HCT116 (cell line): Measurements from ENCODE around the gene TUBA4A. TPM values are rescaled to one million over a fixed set of nuclear protein-coding genes. Genes with fewer than 3 reads are reported as not detected.

Source experiments
- ATAC-seq: fragments of 200-7000 bp; cut with Tn5 transposase; 2 replicates; pipeline ENCODE4 v1.9.1; 2020; ENCODE audit warnings: mild to moderate bottlenecking, moderate library complexity
- BruUV-seq: library from RNA; stranded (reverse); fragments of 400-500 nt; replicated peaks from 2 replicates; lab custom pipeline; 2021; lab: Mats Ljungman, UMichigan
- CTCF ChIA-PET: fragments of 300-600 bp; sonication (Branson Sonifier 250); formaldehyde crosslinking; loops from one replicate; lab custom pipeline; 2021; ENCODE audit warnings: antibody characterized with exemption; lab: Charles Lee
- POLR2A ChIA-PET: fragments of 300-600, 350-600 bp; sonication (Branson Sonifier 250); formaldehyde crosslinking; loops from one replicate; lab custom pipeline; 2021; ENCODE audit warnings: antibody characterized with exemption; lab: Charles Lee
- RAD21 ChIA-PET, 2 experiments: fragments of 300-600 bp; sonication (Branson Sonifier 250); formaldehyde crosslinking; loops; one replicate each; lab custom pipeline; 2023; ENCODE audit warnings: low total read pairs in 2 of 2; ENCODE audit not compliant: uncharacterized antibody in 2 of 2, unreplicated experiment in 2 of 2, low non-redundant PET in 1 of 2; lab: Charles Lee
- DNase-seq: peaks from one replicate; pipeline ENCODE4 v3.0.0-alpha.2; 2010; ENCODE audit warnings: low read depth, low spot score
- H2AFZ ChIP-seq: fragments of 200-600 bp; shearing (Covaris generic), sonication (generic); 2 replicates; pipeline ENCODE4 v1.6.1; 2017; ENCODE audit warnings: low read depth, mixed run types, mixed read lengths, antibody characterized with exemption, low read length; ENCODE audit not compliant: poor library complexity, severe bottlenecking
- H3K27ac ChIP-seq: 2 replicates; pipeline ENCODE4 v1.5.1; 2012; ENCODE audit warnings: low read depth, low read length
- H3K27me3 ChIP-seq: fragments of 200-600 bp; sonication (generic); 2 replicates; pipeline ENCODE4 v1.6.1; 2016; ENCODE audit warnings: mixed run types, low read length, mixed read lengths; ENCODE audit not compliant: insufficient read depth
- H3K36me3 ChIP-seq, 2 experiments: fragments of 200-500 bp in 1 of 2; fragments of 200-600 bp in 1 of 2; sonication (Bioruptor generic) in 1 of 2; sonication (generic) in 1 of 2; 2 replicates each; pipeline versions ENCODE4 v1.5.1 to v1.6.1; 2014 to 2016; ENCODE audit warnings: low read length in 2 of 2, inconsistent platforms in 1 of 2, mixed read lengths in 1 of 2, mixed run types in 1 of 2; ENCODE audit not compliant: insufficient read depth in 2 of 2, control insufficient read depth in 1 of 2
- H3K4me1 ChIP-seq, 2 experiments: fragments of 200-600 bp in 1 of 2; sonication (generic) in 1 of 2; 2 replicates each; pipeline versions ENCODE4 v1.5.1 to v1.6.1; 2012 to 2017; ENCODE audit warnings: low read length in 2 of 2, inconsistent platforms in 1 of 2, mild to moderate bottlenecking in 1 of 2, mixed read lengths in 1 of 2, mixed run types in 1 of 2, moderate library complexity in 1 of 2; ENCODE audit not compliant: insufficient read depth in 2 of 2, control insufficient read depth in 1 of 2
- H3K4me2 ChIP-seq: fragments of 200-600 bp; sonication (generic); 2 replicates; pipeline ENCODE4 v1.6.1; 2017; ENCODE audit warnings: mixed run types, low read length, mixed read lengths
- H3K4me3 ChIP-seq, 2 experiments: fragments of 200-600 bp in 1 of 2; sonication (generic) in 1 of 2; replicated peaks in 1 of 2; 2 replicates each; pipeline ENCODE4 v1.5.1; 2011 to 2016; ENCODE audit warnings: low read length in 2 of 2, control low read depth in 1 of 2, low read depth in 1 of 2, mild to moderate bottlenecking in 1 of 2, mixed read lengths in 1 of 2, mixed run types in 1 of 2
- H3K79me2 ChIP-seq: fragments of 200-600 bp; sonication (generic); 2 replicates; pipeline ENCODE4 v1.6.1; 2017; ENCODE audit warnings: mild to moderate bottlenecking, mixed run types, low read length, moderate library complexity, mixed read lengths; ENCODE audit not compliant: insufficient read depth
- H3K9ac ChIP-seq: fragments of 200-600 bp; sonication (generic); 2 replicates; pipeline ENCODE4 v1.6.1; 2016; ENCODE audit warnings: low read length, mixed read lengths
- H3K9me2 ChIP-seq: fragments of 200-600 bp; sonication (generic), shearing (Covaris generic); 2 replicates; pipeline ENCODE4 v1.6.1; 2017; ENCODE audit warnings: mixed run types, mild to moderate bottlenecking, moderate library complexity; ENCODE audit not compliant: insufficient read depth
- H3K9me3 ChIP-seq, 2 experiments: fragments of 200-500 bp in 1 of 2; fragments of 200-600 bp in 1 of 2; sonication (Bioruptor generic) in 1 of 2; sonication (generic) in 1 of 2; 2 replicates each; pipeline ENCODE4 v1.6.1; 2014 to 2017; ENCODE audit warnings: low read length in 2 of 2, mixed read lengths in 2 of 2, inconsistent platforms in 1 of 2, low read depth in 1 of 2, mild to moderate bottlenecking in 1 of 2, mixed run types in 1 of 2, moderate library complexity in 1 of 2; ENCODE audit not compliant: control insufficient read depth in 1 of 2, insufficient read depth in 1 of 2
- H4K20me1 ChIP-seq: fragments of 200-600 bp; sonication (generic), shearing (Covaris generic); 2 replicates; pipeline ENCODE4 v1.6.1; 2017; ENCODE audit warnings: mixed run types, mild to moderate bottlenecking, moderate library complexity; ENCODE audit not compliant: insufficient read depth
- CBX3 ChIP-seq: IDR thresholded peaks from 2 replicates; pipeline ENCODE4 v1.6.1; 2012; ENCODE audit warnings: low read depth
- ELF1 ChIP-seq: IDR thresholded peaks from 2 replicates; pipeline ENCODE4 v1.6.1; 2012; ENCODE audit warnings: low read depth, borderline replicate concordance
- EZH2phosphoT487 ChIP-seq: fragments of 200-600 bp; IDR thresholded peaks from 2 replicates; pipeline ENCODE4 v1.6.1; 2018; ENCODE audit warnings: antibody characterized with exemption, borderline replicate concordance
- POLR2A ChIP-seq: IDR thresholded peaks from 2 replicates; pipeline ENCODE4 v1.7.0; 2011; ENCODE audit warnings: borderline replicate concordance; ENCODE audit not compliant: insufficient read depth, insufficient read length; ENCODE audit errors: extremely low read depth
- RAD21 ChIP-seq: IDR thresholded peaks from 2 replicates; pipeline ENCODE4 v1.6.1; 2012; ENCODE audit warnings: low read depth, mild to moderate bottlenecking
- SP1 ChIP-seq: IDR thresholded peaks from 2 replicates; pipeline ENCODE4 v1.6.1; 2012; ENCODE audit warnings: low read depth
- YY1 ChIP-seq: IDR thresholded peaks from 2 replicates; pipeline ENCODE4 v1.6.1; 2011; ENCODE audit warnings: low read length, low read depth, moderate library complexity, mild to moderate bottlenecking; ENCODE audit not compliant: insufficient replicate concordance; ENCODE audit errors: extremely low read depth
- ZNF274 ChIP-seq: fragments of 200-500 bp; sonication (Bioruptor generic); IDR thresholded peaks from 2 replicates; pipeline ENCODE4 v1.6.1; 2014; ENCODE audit warnings: mild to moderate bottlenecking, low read depth, low read length, inconsistent platforms
- intact Hi-C: fragments of 100-400 bp; cut with micrococcal nuclease; formaldehyde crosslinking; loops from 2 replicates; pipeline ENCODE4 v1.10.0; 2022
- total RNA-seq: library from RNA; stranded (reverse); gene quantifications from one replicate; pipeline ENCODE4 v1.2.1, GENCODE V29; 2021; ENCODE audit not compliant: unreplicated experiment
- TF ChIP-seq, protein P1 (sequence below): IDR thresholded peaks from 2 replicates; pipeline ENCODE4 v1.6.1; 2012
- TF ChIP-seq, protein P2 (sequence below), 3 experiments: fragments of 200-600 bp in 1 of 3; sonication (generic) in 1 of 3; IDR thresholded peaks in 2 of 3; conservative IDR thresholded peaks in 1 of 3; 2 replicates each; pipeline ENCODE4 v1.5.1; 2012 to 2017; ENCODE audit warnings: low read depth in 2 of 3, low read length in 2 of 3, antibody characterized with exemption in 1 of 3, borderline replicate concordance in 1 of 3, control low read depth in 1 of 3, mild to moderate bottlenecking in 1 of 3, mixed read lengths in 1 of 3, mixed run types in 1 of 3, moderate library complexity in 1 of 3; ENCODE audit not compliant: insufficient read depth in 1 of 3
- TF ChIP-seq, protein P3 (sequence below): IDR thresholded peaks from 2 replicates; pipeline ENCODE4 v1.6.1; 2012

The TUBA4A gene
- total RNA-seq, 1 experiment from 2014 or later, result 32.7 TPM

DNA sequence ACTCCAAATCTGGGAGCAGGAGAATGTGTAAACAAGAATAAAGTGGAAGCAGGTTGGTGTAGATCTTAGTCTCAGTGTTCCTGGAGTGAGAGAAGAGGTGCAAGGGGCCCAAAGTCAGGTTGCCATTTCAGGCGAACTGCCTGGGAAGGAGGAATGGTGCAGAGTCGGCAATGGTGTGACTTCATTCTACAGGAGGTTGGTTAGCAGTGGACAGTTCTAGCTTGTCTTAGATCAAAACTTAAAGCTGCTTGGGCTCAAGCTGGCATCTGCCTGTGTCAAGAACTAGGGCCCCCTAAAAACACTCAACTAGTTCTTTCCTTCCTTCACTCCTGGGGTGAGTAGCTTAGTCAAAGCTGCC lies 4.9 kb downstream of the TUBA4A start:
- Histone ChIP-seq H3K9ac (peak overlapping the region; percentile 38), H4K20me1 (no peaks in the 10 kb centered on the region), H3K27ac (peak overlapping the region; percentile 63), H3K4me3 (peak overlapping the region in 1 of 2 experiments; percentile 27; a peak in 1 of 4 replicates), H3K9me2 (no peaks in the 10 kb centered on the region), H3K27me3 (no peaks in the 10 kb centered on the region), H3K9me3 (no peaks in the 10 kb centered on the region), H2AFZ (no peak overlapping the region), H3K4me2 (peak overlapping the region; percentile 69), H3K4me1 (peaks cover 32 to 65% of the 10 kb centered on the region in 2 experiments), H3K79me2 (peaks cover 35% of the 10 kb centered on the region; the same call in 1 of the 2 replicates), H3K36me3 (peaks cover 3 to 5% of the 10 kb centered on the region in 2 experiments; a peak in 2 of 4 replicates)
- no peak for DNase-seq
- RAD21 ChIA-PET, result interaction anchor here in 1 of 2 experiments (1.1 kb wide), 1 partner anchor 25 kb away, joined by 3 read pairs; no protein-coding TSS in a partner anchor
- POLR2A ChIA-PET, result interaction anchor here (1.2 to 1.8 kb wide), 8 partner anchors 19 to 46 kb away, joined by 3 to 8 read pairs (median 4); partner anchors contain the start of genes ANKZF1, ATG9A, DNAJB2 and ZFAND2B
- intact Hi-C loops, result no loop called here
- CTCF ChIA-PET, result interaction anchor here (0.6 to 2.8 kb wide), 8 partner anchors 25 to 87 kb away, joined by 3 to 14 read pairs (median 5); partner anchors contain the start of genes CNPPD1 and DNAJB2
- TF ChIP-seq CBX3, result no peak
- no peak for TF ChIP-seq YY1
- TF ChIP-seq, protein P1, sequence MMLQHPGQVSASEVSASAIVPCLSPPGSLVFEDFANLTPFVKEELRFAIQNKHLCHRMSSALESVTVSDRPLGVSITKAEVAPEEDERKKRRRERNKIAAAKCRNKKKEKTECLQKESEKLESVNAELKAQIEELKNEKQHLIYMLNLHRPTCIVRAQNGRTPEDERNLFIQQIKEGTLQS, result no peak
- no peak for TF ChIP-seq SP1
- no peak for TF ChIP-seq RAD21
- TF ChIP-seq POLR2A, result no peak
- ATAC-seq, result no peak
- BruUV-seq, result no TSS peak

DNA sequence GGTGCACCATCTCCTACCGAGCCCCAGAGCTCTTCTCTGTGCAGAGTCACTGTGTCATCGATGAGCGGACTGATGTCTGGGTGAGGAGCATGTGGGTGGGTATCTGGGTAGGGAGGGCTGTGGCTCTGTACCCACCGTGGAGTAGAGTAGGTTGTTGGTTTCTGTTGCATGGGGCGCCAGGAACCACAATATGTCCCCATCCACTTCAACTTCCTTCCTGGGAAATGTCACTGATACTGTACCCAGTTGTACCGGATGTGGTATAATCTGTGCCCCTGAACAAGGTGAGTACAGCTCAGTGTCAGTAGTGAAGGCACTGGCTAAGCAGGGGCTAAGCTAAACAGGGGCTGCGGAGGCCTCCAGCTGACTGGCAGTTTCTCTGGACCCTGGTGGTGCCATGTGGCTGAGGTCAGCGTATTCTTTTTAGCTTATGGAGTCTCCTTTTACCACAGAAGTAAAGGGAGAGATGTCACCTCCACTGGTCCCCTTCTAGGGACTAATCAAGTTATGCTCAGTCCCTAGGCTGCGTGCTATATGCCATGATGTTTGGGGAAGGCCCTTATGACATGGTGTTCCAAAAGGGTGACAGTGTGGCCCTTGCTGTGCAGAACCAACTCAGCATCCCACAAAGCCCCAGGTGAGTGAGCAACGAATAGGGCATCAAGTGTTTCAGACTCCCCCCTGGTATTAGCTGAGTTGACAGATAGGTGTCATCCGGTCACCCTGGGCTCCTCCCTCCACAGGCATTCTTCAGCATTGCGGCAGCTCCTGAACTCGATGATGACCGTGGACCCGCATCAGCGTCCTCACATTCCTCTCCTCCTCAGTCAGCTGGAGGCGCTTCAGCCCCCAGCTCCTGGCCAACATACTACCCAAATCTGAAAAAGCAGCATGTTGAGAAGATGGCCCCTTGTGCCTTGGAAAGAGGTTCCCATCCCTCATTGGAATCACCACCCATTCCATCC lies 5.8 kb downstream of the TUBA4A start:
- ChIA-PET CTCF (interaction anchor here (0.6 to 2.8 kb wide), 5 partner anchors 29 to 140 kb away, joined by 3 to 14 read pairs (median 7); partner anchors contain the start of gene DNPEP), RAD21 (no interaction called here), POLR2A (no interaction called here)
- no peak overlapping the region for H2AFZ ChIP-seq
- H3K9me3 ChIP-seq, result no peaks in the 10 kb centered on the region
- peaks cover 3 to 5% of the 10 kb centered on the region in 2 experiments; a peak in 2 of 4 replicates for H3K36me3 ChIP-seq
- H3K27ac ChIP-seq, result no peak overlapping the region
- ATAC-seq, result no peak
- no peak overlapping the region for H3K4me3 ChIP-seq
- peaks cover 31% of the 10 kb centered on the region; the same call in 1 of the 2 replicates for H3K79me2 ChIP-seq
- DNase-seq, result no peak
- H3K4me1 ChIP-seq, result peaks cover 29 to 58% of the 10 kb centered on the region in 2 experiments
- H3K9ac ChIP-seq, result no peak overlapping the region
- 0 out of 2 replicates have a peak overlapping the region, but pooled peaks have one; percentile 69 for H3K4me2 ChIP-seq
- BruUV-seq, result no TSS peak
- no peaks in the 10 kb centered on the region for H3K9me2 ChIP-seq
- H4K20me1 ChIP-seq, result no peaks in the 10 kb centered on the region
- no peaks in the 10 kb centered on the region for H3K27me3 ChIP-seq
- intact Hi-C loops, result no loop called here
- TF ChIP-seq, protein P2, sequence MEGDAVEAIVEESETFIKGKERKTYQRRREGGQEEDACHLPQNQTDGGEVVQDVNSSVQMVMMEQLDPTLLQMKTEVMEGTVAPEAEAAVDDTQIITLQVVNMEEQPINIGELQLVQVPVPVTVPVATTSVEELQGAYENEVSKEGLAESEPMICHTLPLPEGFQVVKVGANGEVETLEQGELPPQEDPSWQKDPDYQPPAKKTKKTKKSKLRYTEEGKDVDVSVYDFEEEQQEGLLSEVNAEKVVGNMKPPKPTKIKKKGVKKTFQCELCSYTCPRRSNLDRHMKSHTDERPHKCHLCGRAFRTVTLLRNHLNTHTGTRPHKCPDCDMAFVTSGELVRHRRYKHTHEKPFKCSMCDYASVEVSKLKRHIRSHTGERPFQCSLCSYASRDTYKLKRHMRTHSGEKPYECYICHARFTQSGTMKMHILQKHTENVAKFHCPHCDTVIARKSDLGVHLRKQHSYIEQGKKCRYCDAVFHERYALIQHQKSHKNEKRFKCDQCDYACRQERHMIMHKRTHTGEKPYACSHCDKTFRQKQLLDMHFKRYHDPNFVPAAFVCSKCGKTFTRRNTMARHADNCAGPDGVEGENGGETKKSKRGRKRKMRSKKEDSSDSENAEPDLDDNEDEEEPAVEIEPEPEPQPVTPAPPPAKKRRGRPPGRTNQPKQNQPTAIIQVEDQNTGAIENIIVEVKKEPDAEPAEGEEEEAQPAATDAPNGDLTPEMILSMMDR (IDR thresholded peaks at IDR 0.05 in 2 of 3, conservative IDR thresholded peaks at IDR 0.05 in 1 of 3; ENCODE audit: borderline replicate concordance in 1 of 3, insufficient read depth in 1 of 3, low read depth in 2 of 3, low read length in 2 of 3), result no peak
- TF ChIP-seq, protein P3, sequence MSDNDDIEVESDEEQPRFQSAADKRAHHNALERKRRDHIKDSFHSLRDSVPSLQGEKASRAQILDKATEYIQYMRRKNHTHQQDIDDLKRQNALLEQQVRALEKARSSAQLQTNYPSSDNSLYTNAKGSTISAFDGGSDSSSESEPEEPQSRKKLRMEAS, result no peak
- no peak for TF ChIP-seq SP1
- no peak for TF ChIP-seq ELF1
- no peak for TF ChIP-seq YY1
- TF ChIP-seq ZNF274, result no peak
- no peak for TF ChIP-seq EZH2phosphoT487
